Effector memory CD4-positive, alpha-beta T cell (primary cell): ENCODE data around the gene PPP1R16B.

Experiments
- DNase-seq, 3 donors: peaks; one replicate each; pipeline ENCODE4 v3.0.0-alpha.2; 2020
- H3K27ac ChIP-seq: 2 replicates; pipeline ENCODE4 v1.7.0; 2013; ENCODE audit warnings: mild to moderate bottlenecking, low read length, moderate library complexity; ENCODE audit not compliant: insufficient read depth, poor library complexity, severe bottlenecking
- H3K27me3 ChIP-seq: replicated peaks from 2 replicates; pipeline ENCODE4 v1.7.0; 2013; ENCODE audit warnings: mild to moderate bottlenecking, low read length; ENCODE audit not compliant: insufficient read depth, control insufficient read depth, poor library complexity, severe bottlenecking
- H3K36me3 ChIP-seq: 2 replicates; pipeline ENCODE4 v1.7.0; 2013; ENCODE audit warnings: mild to moderate bottlenecking, low read length, moderate library complexity; ENCODE audit not compliant: control insufficient read depth, insufficient read depth
- H3K4me1 ChIP-seq: 2 replicates; pipeline ENCODE4 v1.7.0; 2013; ENCODE audit warnings: low read length, mild to moderate bottlenecking; ENCODE audit not compliant: control insufficient read depth, insufficient read depth, poor library complexity, severe bottlenecking
- H3K4me3 ChIP-seq: 2 replicates; pipeline ENCODE4 v1.7.0; 2013; ENCODE audit warnings: low read length, low read depth, mild to moderate bottlenecking; ENCODE audit not compliant: insufficient read depth, poor library complexity, severe bottlenecking
- H3K9me3 ChIP-seq: 2 replicates; pipeline ENCODE4 v1.7.0; 2013; ENCODE audit warnings: mild to moderate bottlenecking, low read length, moderate library complexity; ENCODE audit not compliant: control insufficient read depth

The PPP1R16B gene

GRCh38 chr20:38937000-38937399, 131.5 kb downstream of the PPP1R16B start:
- Histone ChIP-seq H3K36me3 (no peaks in the 10 kb centered on the region), H3K27ac (no peak overlapping the region), H3K9me3 (no peaks in the 10 kb centered on the region), H3K27me3 (no peaks in the 10 kb centered on the region), H3K4me1 (no peaks in the 10 kb centered on the region), H3K4me3 (no peak overlapping the region)
- DNase-seq = no peak

GRCh38 chr20:38937978-38938473, 132.5 kb downstream of the PPP1R16B start:
- H3K27me3 ChIP-seq = no peaks in the 10 kb centered on the region
- no peak for DNase-seq
- H3K4me1 ChIP-seq = no peaks in the 10 kb centered on the region
- no peak overlapping the region for H3K27ac ChIP-seq
- H3K9me3 ChIP-seq = no peaks in the 10 kb centered on the region
- H3K4me3 ChIP-seq = no peak overlapping the region
- H3K36me3 ChIP-seq = no peaks in the 10 kb centered on the region

- Histone ChIP-seq H3K27me3 (no peaks in the 10 kb centered on the region), H3K4me1 (no peaks in the 10 kb centered on the region), H3K36me3 (no peaks in the 10 kb centered on the region), H3K4me3 (no peak overlapping the region), H3K9me3 (no peaks in the 10 kb centered on the region), H3K27ac (no peak overlapping the region)
- DNase-seq = no peak
Measured at GRCh38 chr20:38939686-38940085, 134.2 kb downstream of the PPP1R16B start.

GRCh38 chr20:38940644-38941043, 135.1 kb downstream of the PPP1R16B start:
- Histone ChIP-seq H3K9me3 (no peaks in the 10 kb centered on the region), H3K4me1 (no peaks in the 10 kb centered on the region), H3K36me3 (no peaks in the 10 kb centered on the region), H3K27me3 (no peaks in the 10 kb centered on the region), H3K27ac (no peak overlapping the region), H3K4me3 (no peak overlapping the region)
- no peak for DNase-seq

DNA sequence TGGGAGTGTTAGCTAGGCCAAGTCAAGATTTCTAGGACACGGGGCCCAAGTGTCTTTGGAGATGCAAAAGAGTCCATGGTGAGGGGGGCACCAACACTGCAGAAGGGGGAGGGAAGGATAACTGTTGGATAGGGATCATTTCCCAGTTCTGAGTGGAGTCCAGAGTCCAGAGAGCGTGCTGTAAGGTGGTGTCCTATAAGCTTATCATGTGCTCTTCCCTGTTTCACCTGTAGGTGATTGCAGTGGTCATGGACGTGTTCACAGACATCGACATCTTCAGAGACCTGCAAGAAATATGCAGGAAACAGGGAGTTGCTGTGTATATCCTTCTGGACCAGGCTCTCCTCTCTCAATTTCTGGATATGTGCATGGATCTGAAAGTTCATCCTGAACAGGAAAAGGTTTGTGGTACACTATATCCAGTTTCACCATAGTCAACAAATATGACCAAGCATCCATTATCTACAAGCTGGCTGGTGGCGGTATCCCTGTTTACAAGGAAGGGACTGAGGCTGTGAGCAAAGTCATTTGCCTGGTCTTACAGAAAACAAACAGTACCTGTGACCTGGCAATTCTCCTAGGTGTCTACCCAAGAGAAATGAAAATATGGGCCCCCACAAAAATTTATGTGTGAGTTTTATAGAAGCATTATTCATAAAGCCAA, 136.4 kb downstream of the PPP1R16B start:
- Histone ChIP-seq H3K27me3 (no peaks in the 10 kb centered on the region), H3K9me3 (no peaks in the 10 kb centered on the region), H3K27ac (no peak overlapping the region), H3K36me3 (no peaks in the 10 kb centered on the region), H3K4me3 (no peak overlapping the region), H3K4me1 (no peaks in the 10 kb centered on the region)
- DNase-seq = no peak

- Histone ChIP-seq H3K36me3 (no peaks in the 10 kb centered on the region), H3K27ac (no peak overlapping the region)
Measured at GRCh38 chr20:38945012-38945411, 139.5 kb downstream of the PPP1R16B start.

GRCh38 chr20:38946836-38947235, 141.3 kb downstream of the PPP1R16B start:
- no peaks in the 10 kb centered on the region for H3K36me3 ChIP-seq

More at GRCh38 chr20:38945012-38945411, 139.5 kb downstream of the PPP1R16B start:
- Histone ChIP-seq H3K9me3 (no peaks in the 10 kb centered on the region), H3K4me3 (no peak overlapping the region), H3K27me3 (no peaks in the 10 kb centered on the region), H3K4me1 (no peaks in the 10 kb centered on the region)
- DNase-seq = no peak

GRCh38 chr20:38947931-38948362, 142.4 kb downstream of the PPP1R16B start:
- no peaks in the 10 kb centered on the region for H3K4me1 ChIP-seq
- H3K27ac ChIP-seq = no peak overlapping the region
- H3K36me3 ChIP-seq = no peaks in the 10 kb centered on the region

More at GRCh38 chr20:38946836-38947235, 141.3 kb downstream of the PPP1R16B start:
- no peak overlapping the region for H3K4me3 ChIP-seq
- H3K27me3 ChIP-seq = no peaks in the 10 kb centered on the region
- no peak overlapping the region for H3K27ac ChIP-seq
- H3K4me1 ChIP-seq = no peaks in the 10 kb centered on the region
- DNase-seq = no peak
- H3K9me3 ChIP-seq = no peaks in the 10 kb centered on the region

DNA sequence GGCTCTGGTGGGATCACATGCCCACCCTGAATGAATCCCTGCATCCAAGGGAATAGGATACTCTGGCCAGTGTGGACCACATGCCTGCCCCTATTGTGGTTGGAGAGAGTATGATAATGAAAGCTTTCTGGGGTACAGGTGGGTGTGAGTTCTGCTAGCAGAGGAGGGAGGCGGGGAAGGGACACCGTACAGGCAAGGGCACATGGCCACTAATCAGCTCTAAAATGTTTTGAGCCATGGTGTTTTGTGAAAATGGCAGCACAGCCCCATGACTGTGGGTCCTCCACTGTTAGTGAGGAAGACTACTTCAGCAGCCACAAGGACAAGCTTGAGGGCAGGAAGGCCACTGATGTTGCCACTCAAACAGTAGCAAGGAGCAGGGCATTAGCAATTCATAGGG, 144.8 kb downstream of the PPP1R16B start:
- H3K27me3 ChIP-seq = no peaks in the 10 kb centered on the region
- H3K27ac ChIP-seq = no peak overlapping the region
- DNase-seq = no peak
- no peaks in the 10 kb centered on the region for H3K36me3 ChIP-seq
- no peak overlapping the region for H3K4me3 ChIP-seq
- no peaks in the 10 kb centered on the region for H3K9me3 ChIP-seq
- H3K4me1 ChIP-seq = no peaks in the 10 kb centered on the region

More at GRCh38 chr20:38947931-38948362, 142.4 kb downstream of the PPP1R16B start:
- no peak for DNase-seq
- Histone ChIP-seq H3K9me3 (no peaks in the 10 kb centered on the region), H3K4me3 (no peak overlapping the region), H3K27me3 (no peaks in the 10 kb centered on the region)

DNA sequence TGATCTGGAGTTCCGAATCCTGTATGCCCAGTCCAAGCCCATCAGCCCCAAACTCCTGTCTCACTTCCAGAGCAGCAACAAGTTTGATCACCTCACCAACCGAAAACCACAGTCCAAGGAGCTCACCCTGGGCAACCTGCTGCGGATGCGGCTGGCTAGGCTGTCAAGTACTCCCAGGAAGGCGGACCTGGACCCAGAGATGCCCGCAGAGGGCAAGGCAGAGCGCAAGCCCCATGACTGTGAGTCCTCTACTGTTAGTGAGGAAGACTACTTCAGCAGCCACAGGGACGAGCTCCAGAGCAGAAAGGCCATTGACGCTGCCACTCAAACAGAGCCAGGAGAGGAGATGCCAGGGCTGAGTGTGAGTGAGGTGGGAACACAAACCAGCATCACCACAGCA, 146.1 kb downstream of the PPP1R16B start:
- Histone ChIP-seq H3K27me3 (no peaks in the 10 kb centered on the region), H3K9me3 (no peaks in the 10 kb centered on the region), H3K36me3 (no peaks in the 10 kb centered on the region), H3K4me1 (no peaks in the 10 kb centered on the region), H3K27ac (no peak overlapping the region), H3K4me3 (no peak overlapping the region)
- DNase-seq = no peak
